Caco-2 (cell line): ENCODE measurements around the gene MREG. TPM values are rescaled to one million over a fixed set of nuclear protein-coding genes. Genes with fewer than 3 reads are reported as not detected.

Source experiments
- BruUV-seq: library from RNA; stranded (reverse); fragments of 400-500 nt; replicated peaks from 2 replicates; lab custom pipeline; 2021; lab: Mats Ljungman, UMichigan
- CTCF ChIA-PET: fragments of 300-600 bp; sonication (Branson Sonifier 250); formaldehyde crosslinking; loops from one replicate; lab custom pipeline; 2022; ENCODE audit warnings: antibody characterized with exemption; lab: Charles Lee
- POLR2A ChIA-PET: fragments of 300-600 bp; sonication (Branson Sonifier 250); formaldehyde crosslinking; loops from one replicate; lab custom pipeline; 2022; ENCODE audit warnings: antibody characterized with exemption; lab: Charles Lee
- DNase-seq, 2 experiments: peaks; one replicate each; pipeline versions ENCODE4 v3.0.0 to v3.0.0-alpha.2; 2020 to 2022
- H3K27me3 ChIP-seq: replicated peaks from 2 replicates; pipeline ENCODE4 v1.6.0; 2011; ENCODE audit warnings: low read length; ENCODE audit not compliant: control insufficient read depth, insufficient read depth
- H3K36me3 ChIP-seq: 2 replicates; pipeline ENCODE4 v1.5.1; 2011; ENCODE audit warnings: low read length; ENCODE audit not compliant: control insufficient read depth, insufficient read depth
- H3K4me1 ChIP-seq: fragments of 250-450 bp; sonication (Bioruptor Pico); 2 replicates; pipeline ENCODE4 v1.5.1; 2020; ENCODE audit warnings: mild to moderate bottlenecking
- H3K4me3 ChIP-seq: 2 replicates; pipeline ENCODE4 v1.5.1; 2011; ENCODE audit warnings: low read depth, mild to moderate bottlenecking, control low read depth, low read length
- H3K9me3 ChIP-seq: fragments of 250-450 bp; sonication (Bioruptor Pico); 2 replicates; pipeline ENCODE4 v1.5.1; 2020; ENCODE audit warnings: mild to moderate bottlenecking, moderate library complexity
- H3K27ac Mint-ChIP-seq: one replicate; pipeline ENCODE4 v1.8.0; 2022; ENCODE audit warnings: mixed read lengths; ENCODE audit not compliant: unreplicated experiment
- H3K27me3 Mint-ChIP-seq: one replicate; pipeline ENCODE4 v1.8.0; 2022; ENCODE audit warnings: mixed read lengths; ENCODE audit not compliant: insufficient read depth, unreplicated experiment
- H3K36me3 Mint-ChIP-seq: one replicate; pipeline ENCODE4 v1.8.0; 2022; ENCODE audit warnings: mild to moderate bottlenecking, mixed read lengths; ENCODE audit not compliant: insufficient read depth, unreplicated experiment
- H3K4me1 Mint-ChIP-seq: one replicate; pipeline ENCODE4 v1.8.0; 2022; ENCODE audit warnings: low read depth, mixed read lengths; ENCODE audit not compliant: unreplicated experiment
- H3K4me3 Mint-ChIP-seq: one replicate; pipeline ENCODE4 v1.8.0; 2022; ENCODE audit warnings: mild to moderate bottlenecking, moderate library complexity, mixed read lengths; ENCODE audit not compliant: unreplicated experiment
- H3K9me3 Mint-ChIP-seq: one replicate; pipeline ENCODE4 v1.8.0; 2022; ENCODE audit warnings: mixed read lengths; ENCODE audit not compliant: unreplicated experiment
- intact Hi-C: fragments of 100-400 bp; cut with micrococcal nuclease; formaldehyde crosslinking; loops from one replicate; pipeline ENCODE4 v1.10.0; 2022; ENCODE audit not compliant: unreplicated experiment
- total RNA-seq: library from RNA; stranded (reverse); gene quantifications from 2 replicates; pipeline ENCODE4 v1.2.3, GENCODE V29; 2022
- TF ChIP-seq, protein P1 (sequence below), 2 experiments: fragments of 200-600 bp in 1 of 2; IDR thresholded peaks; 1 replicate in 1 of 2; 2 replicates in 1 of 2; pipeline versions ENCODE4 v1.5.1 to v1.8.0; 2011 to 2022; ENCODE audit warnings: antibody characterized with exemption in 1 of 2, control low read depth in 1 of 2, inconsistent platforms in 1 of 2, low read depth in 1 of 2, low read length in 1 of 2, mild to moderate bottlenecking in 1 of 2, moderate library complexity in 1 of 2; ENCODE audit not compliant: insufficient read depth in 1 of 2, severe bottlenecking in 1 of 2, unreplicated experiment in 1 of 2

The MREG gene
- total RNA-seq, 1 experiment from 2014 or later: 43.8 TPM

DNA sequence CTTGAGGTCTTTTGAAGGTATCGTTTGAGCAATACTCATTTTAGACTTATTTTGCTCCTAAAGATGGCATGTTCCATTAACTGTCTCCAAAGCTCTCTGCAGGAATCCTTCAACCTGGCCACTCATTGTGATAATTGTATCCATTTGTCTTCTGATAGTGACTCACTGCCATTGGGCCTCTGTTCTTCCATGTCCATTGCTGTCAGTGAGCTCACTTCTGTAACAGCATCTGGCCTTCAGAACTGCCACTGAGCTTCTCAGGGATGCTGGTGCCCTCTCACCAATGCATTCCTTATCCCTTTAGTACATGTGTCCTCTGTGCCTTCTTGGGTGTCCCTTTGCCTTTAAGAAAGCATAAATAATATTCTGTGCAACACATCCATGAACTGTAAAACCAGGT, 71.6 kb downstream of the MREG start:
- H3K9me3 Mint-ChIP-seq: no peaks in the 10 kb centered on the region
- H3K36me3 ChIP-seq: no peaks in the 10 kb centered on the region
- H3K9me3 ChIP-seq: no peaks in the 10 kb centered on the region
- no peaks in the 10 kb centered on the region for H3K27me3 Mint-ChIP-seq
- H3K4me1 Mint-ChIP-seq: peaks cover 6% of the 10 kb centered on the region
- H3K27me3 ChIP-seq: no peaks in the 10 kb centered on the region
- TF ChIP-seq, protein P1, sequence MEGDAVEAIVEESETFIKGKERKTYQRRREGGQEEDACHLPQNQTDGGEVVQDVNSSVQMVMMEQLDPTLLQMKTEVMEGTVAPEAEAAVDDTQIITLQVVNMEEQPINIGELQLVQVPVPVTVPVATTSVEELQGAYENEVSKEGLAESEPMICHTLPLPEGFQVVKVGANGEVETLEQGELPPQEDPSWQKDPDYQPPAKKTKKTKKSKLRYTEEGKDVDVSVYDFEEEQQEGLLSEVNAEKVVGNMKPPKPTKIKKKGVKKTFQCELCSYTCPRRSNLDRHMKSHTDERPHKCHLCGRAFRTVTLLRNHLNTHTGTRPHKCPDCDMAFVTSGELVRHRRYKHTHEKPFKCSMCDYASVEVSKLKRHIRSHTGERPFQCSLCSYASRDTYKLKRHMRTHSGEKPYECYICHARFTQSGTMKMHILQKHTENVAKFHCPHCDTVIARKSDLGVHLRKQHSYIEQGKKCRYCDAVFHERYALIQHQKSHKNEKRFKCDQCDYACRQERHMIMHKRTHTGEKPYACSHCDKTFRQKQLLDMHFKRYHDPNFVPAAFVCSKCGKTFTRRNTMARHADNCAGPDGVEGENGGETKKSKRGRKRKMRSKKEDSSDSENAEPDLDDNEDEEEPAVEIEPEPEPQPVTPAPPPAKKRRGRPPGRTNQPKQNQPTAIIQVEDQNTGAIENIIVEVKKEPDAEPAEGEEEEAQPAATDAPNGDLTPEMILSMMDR (IDR thresholded peaks at IDR 0.05; ENCODE audit: insufficient read depth in 1 of 2, low read depth in 1 of 2, low read length in 1 of 2, severe bottlenecking in 1 of 2, unreplicated experiment in 1 of 2): no peak
- ChIA-PET CTCF (no interaction called here), POLR2A (no interaction called here)
- DNase-seq: no peak
- intact Hi-C loops: no loop called here
- BruUV-seq: no TSS peak
- peaks cover 44% of the 10 kb centered on the region for H3K36me3 Mint-ChIP-seq
- no peak overlapping the region for H3K27ac Mint-ChIP-seq
- H3K4me3 Mint-ChIP-seq: no peak overlapping the region
- H3K4me3 ChIP-seq: no peak overlapping the region
- no peaks in the 10 kb centered on the region for H3K4me1 ChIP-seq

DNA sequence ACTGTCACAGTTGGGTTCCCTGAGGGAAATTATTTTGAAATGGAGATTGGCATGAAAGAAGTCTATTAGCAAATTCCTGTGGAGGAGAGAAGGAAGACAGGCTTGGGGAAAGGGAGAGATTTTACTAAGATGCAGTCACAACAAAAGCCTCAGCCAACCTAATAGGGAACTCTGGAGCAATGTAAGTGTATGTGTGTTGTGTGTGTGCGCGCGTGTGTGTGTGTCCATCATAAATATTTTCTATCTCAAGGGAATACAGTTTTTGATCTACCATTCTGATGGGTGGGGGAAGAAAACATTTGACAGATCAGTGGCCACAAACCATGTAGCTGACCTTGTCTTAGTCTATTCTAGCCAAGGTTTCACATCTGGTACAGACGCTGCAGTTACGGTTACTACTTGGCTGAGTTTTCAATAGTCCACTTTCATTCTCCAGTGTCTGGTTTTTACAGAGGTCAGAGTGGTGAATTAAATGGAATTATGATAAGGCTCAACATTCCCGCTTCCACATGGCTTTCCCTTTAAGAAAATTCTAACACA, 72.6 kb downstream of the MREG start:
- TF ChIP-seq, protein P1 (IDR thresholded peaks at IDR 0.05; ENCODE audit: insufficient read depth in 1 of 2, low read depth in 1 of 2, low read length in 1 of 2, severe bottlenecking in 1 of 2, unreplicated experiment in 1 of 2): no peak
- no peaks in the 10 kb centered on the region for H3K4me1 ChIP-seq
- ChIA-PET CTCF (no interaction called here), POLR2A (no interaction called here)
- H3K36me3 ChIP-seq: no peaks in the 10 kb centered on the region
- Mint-ChIP-seq H3K4me3 (no peak overlapping the region), H3K9me3 (no peaks in the 10 kb centered on the region), H3K27ac (no peak overlapping the region), H3K36me3 (peaks cover 36% of the 10 kb centered on the region), H3K27me3 (no peaks in the 10 kb centered on the region), H3K4me1 (peaks cover 6% of the 10 kb centered on the region)
- H3K9me3 ChIP-seq: no peaks in the 10 kb centered on the region
- no peaks in the 10 kb centered on the region for H3K27me3 ChIP-seq
- H3K4me3 ChIP-seq: no peak overlapping the region
- no peak for DNase-seq
- intact Hi-C loops: no loop called here
- BruUV-seq: no TSS peak

DNA sequence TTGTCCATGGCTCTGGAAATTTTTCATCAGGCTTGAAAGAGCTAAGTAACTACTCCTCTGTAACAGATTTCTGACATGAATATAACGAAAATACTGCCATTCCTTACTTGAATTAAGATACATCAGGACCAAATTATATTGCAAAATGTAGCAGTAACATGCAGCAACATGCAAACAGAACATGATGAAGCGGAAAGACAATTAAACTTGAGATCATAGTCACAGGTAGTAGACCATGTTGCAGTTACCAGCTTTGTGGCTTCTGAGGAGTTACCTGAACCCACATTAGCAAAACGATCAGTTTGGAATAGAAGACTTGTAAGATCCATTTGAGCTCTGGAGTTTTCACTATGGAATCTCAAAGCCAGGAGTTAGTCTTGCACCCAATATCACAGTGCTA, 76.2 kb downstream of the MREG start:
- Histone ChIP-seq H3K36me3 (no peaks in the 10 kb centered on the region), H3K9me3 (no peaks in the 10 kb centered on the region), H3K4me3 (no peak overlapping the region), H3K4me1 (no peaks in the 10 kb centered on the region), H3K27me3 (no peaks in the 10 kb centered on the region)
- Mint-ChIP-seq H3K4me1 (no peaks in the 10 kb centered on the region), H3K9me3 (peaks cover 10% of the 10 kb centered on the region), H3K4me3 (no peak overlapping the region), H3K27ac (no peak overlapping the region), H3K27me3 (no peaks in the 10 kb centered on the region), H3K36me3 (peaks cover 27% of the 10 kb centered on the region)
- no TSS peak for BruUV-seq
- intact Hi-C loops: no loop called here
- POLR2A ChIA-PET: no interaction called here
- TF ChIP-seq, protein P1 (IDR thresholded peaks at IDR 0.05; ENCODE audit: insufficient read depth in 1 of 2, low read depth in 1 of 2, low read length in 1 of 2, severe bottlenecking in 1 of 2, unreplicated experiment in 1 of 2): no peak
- DNase-seq: no peak
- CTCF ChIA-PET: no interaction called here
